ELF-1 (cell line): ENCODE measurements around the gene COX4I2.
"Not testable (repeated sequence)": the region's sequence is repeated elsewhere in the genome, so short reads cannot be mapped to it uniquely, and the experiment has no call there.

Experiments used
- DNase-seq: peaks from one replicate; pipeline ENCODE4 v3.0.0-alpha.2; 2016; ENCODE audit warnings: low read depth, low spot score

Gene COX4I2

DNA sequence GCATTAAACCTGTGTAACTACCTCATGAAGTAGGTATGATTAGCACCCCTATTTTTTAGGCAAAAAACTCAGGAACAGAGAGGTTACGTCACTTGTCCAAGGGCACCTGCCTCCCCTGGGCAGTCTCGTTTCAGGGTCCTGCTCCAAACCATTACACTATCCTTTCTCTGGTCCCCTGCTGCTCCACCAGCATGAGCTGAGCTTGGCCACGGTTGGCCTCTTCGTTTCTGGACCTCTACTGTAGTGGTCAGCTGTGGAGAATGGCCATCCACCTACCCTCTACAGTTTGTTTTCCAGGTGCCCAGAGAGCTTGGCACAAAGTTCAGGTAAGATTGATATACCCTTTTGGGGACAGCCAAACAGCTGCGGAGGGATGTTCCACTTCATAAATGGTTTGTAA is 16.8 kb downstream of the COX4I2 start:
- no peak for DNase-seq

DNA sequence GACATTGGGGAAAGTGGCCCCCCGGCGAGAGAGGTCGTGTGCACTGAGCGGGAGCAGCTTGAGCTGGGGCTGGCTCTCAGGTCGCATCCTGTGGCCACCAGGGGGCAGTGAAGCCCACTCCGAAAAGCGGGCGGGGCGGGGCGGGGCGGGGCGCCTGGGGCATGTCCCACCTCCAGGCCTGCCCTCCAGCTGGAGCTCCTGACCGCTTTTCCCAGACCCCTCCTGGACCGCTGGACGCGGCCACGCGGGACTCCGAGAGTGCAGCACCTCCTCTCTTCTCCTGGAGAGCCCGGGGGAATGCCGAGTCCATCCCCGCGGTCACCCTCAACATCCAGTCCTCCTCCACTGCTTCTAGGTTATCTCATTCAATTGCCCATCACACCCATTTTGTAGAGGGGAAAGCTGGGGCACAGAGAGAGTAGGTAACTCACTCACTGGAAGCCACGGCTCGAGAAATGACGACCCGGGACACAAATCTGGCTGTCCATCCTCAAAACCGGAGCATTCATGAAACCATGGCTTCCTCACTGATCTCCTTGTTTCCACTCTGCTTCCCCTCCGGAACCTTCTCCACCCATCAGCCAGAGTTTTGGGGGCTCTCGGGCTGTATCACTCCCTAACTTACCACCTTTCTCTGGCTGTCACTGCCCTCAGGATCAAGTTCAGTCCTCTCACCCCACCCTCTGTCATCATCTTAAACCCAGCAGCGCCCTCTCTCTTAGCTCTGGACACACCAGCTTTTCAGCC is 24.1 kb downstream of the COX4I2 start:
- DNase-seq: peak; percentile 82

DNA sequence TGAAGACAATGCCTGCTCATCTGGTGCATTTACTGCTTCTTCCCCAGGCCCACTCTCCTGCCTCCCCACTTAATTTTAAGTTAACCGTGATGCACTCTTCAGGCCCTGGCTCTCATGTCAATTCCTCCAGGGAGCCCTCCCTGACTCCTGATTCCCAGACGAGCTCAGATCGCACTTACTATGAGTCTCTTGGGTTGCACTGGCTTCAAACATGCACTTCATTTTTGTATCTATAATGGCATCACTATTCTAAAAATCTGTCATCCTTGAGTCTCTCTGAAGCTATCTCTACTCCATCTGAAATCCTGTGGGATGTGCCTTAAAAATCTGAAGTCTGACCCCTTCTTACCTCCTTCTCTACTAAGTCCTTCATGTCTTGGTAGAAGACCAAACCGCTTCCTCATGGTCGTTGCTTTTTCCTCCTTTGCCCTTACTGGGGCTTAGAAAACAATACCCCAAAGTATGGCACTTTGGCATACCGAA is 24.7 kb downstream of the COX4I2 start:
- DNase-seq: no peak

DNA sequence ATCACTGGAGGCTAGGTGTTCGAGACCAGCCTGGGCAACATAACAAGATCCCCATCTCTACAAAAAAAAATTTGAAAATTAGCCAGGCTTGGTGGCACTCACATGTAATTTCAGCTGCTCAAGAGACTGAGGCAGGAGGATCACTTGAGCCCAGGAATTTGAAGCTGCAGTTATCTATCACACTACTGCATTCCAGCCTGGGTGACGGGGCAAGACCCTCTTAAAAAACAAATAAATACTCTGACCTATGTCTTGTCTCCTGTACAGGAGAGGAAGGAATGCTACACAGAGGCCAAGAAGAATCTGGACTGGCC is 25.8 kb downstream of the COX4I2 start:
- no peak for DNase-seq

DNA sequence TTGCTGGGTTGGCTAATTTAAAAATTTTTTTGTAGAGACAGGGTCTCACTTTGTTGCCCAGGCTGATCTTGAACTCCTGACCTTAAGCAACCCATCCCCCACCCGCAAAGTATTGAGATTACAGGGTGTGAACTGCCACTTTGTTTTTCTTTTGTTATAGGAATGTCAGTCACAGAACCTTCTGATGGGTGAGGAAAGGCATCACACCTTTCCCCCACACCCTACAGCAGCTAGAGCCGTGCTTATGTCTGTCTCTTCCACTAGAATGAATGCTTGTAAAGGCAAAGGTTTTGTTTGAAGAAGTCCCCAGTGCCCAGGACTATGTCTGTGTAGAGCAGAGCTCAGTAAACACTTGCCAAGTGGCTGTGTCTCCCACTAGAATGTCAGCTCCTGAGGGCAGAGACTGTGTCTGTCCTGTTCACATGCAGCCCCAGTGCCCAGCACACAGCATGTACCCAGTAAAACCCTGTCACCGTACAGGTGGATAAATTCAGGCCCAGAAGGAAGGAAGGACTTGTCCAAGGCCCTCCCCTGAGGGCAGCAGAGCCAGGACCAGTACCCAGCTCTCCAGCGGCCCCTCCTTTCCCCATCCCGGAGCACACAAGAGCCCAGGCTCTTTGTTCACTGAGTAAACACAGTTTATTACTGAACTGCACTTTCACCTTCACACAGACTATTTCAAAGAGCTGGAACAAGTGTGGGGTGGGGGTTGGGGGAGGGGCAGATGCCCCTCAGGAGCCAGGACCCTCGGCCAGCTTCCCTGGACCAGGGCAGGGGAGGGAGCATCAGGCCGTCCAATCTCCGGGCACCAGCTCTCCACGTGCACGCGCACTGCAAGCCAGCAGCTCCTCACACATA is 26.4 kb downstream of the COX4I2 start:
- DNase-seq: peak; percentile 47

DNA sequence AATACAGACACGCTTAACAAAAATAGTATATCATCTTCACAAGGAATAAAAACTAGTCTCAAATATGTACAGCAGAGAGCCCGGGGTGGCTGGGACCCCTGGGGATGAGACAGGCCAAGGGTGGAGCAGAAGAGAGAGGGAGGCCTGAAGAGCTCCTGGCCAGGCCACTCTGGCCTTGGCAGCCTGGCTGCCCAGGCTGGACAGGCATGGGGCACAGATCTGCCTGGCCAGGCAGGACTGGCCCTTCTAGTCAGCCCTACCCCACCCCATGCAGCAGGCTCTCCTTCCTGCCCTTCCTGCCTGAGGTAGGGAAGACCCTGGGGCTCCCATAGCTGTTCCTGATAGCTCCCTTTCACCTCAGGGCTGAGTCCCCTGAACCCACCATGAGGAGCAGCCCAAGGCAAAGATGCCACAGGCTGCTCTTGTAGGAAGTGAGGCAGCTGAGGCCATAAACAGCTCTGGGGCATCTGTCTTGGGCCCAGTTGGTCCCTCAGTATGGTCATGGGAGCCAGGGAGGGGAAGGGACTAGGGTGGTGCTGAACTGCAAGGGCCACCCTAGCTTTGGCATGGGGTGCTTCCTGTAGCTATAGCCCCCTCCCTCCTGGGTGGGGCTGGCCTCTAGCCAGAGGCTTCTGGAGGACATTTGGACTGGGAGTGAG is 27.1 kb downstream of the COX4I2 start:
- DNase-seq: no peak

DNA sequence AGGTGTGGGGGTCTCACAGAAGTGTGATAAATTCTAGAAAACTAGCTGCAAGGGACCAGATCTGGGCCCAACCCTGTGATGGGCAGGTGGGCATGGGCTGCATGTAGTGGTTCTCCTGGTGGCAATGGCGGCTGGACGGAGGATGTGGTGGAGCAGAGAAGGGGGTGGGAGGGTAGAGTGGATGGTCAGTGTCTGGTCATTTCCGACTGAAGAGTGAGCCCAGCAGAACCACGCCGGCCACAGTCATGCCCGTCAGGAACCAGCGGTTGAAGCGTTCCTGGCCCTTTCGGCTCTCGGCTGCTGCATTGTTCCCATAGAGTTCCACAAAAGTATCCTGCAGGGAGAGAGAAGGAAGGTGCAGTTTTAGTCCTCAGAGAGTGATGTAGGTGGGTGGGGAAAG is 28.0 kb downstream of the COX4I2 start:
- no peak for DNase-seq

DNA sequence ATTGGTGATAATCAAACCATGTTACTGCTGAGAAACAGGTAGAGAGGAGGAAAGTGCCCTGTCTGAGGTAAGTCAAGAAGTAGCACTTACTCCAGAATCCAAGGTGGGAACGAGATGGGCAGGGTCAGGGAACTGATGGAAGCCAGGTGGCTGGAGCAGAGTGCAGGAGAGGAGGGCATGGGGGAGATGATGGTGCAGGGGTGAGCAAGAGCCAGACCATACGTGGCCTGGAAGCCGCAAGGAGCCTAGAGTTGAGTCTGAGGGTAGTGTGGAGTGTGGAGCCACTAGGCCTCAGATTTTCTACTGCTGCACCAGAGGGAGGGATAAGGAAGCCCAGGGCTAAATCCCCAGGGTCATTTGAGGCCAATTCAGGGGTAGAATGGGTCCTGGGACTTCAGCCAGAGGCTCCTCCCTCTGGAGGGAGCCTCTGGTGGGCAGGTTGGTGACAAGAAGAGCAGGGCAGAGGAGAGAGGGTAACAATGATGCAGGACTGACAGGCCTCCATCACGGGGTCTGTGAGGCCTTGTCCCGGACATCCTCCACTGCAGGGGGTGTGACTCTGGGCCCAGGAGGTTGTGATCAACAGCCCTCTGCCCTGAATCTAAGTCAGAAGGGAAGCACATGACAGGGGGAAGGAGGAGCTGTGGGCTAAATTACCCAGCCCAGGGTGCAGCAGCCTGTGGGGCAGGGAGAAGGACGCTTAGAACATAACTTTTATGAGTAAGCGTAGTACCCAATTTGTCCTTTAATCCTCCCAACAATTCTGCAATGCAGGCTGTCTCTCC is 28.7 kb downstream of the COX4I2 start:
- DNase-seq: peak; percentile 32

DNA sequence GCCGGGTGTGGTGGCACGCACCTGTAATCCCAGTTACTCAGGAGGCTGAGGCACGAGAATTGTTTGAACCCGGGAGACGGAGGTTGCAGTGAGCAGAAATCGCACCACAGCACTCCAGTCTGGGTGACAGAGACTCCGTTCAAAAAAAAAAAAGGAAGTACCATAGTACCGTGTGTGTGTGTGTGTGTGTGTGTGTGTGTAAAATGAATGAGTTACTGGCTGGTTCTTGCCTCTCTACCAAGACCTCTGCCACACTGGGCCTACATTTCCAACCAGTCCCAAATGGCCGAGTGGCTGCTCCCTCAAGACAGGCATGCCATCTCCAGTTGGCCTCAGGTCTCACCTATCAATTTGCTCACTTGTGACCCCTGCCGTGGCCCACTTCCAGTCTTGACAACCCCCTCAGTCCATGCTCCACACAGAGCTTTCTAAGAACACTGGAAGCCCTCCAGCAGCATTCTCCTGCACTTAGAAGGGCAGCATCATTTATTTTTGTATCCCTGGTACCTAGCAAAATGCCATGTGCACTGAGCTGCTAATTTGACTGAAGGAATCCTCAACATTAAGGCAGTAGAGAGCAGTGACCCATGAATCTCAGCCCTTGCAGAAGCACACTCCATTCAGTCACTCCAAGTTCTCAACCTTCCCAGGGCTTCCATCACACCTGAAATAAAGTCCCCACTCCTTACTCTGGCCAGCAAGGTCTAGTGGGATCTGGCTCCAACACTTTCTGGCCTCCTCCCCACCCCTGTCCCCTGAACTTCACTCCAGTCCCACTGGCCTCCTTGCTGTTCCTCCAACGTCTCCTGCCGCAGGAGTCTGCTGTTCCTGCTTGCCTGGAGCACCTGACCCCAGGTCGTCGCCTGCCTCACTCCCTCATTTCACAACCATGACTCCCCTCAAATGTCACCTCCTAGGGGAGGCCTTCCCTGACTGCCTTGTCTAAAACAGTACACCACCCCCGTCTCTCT is 29.9 kb downstream of the COX4I2 start:
- no peak for DNase-seq

DNA sequence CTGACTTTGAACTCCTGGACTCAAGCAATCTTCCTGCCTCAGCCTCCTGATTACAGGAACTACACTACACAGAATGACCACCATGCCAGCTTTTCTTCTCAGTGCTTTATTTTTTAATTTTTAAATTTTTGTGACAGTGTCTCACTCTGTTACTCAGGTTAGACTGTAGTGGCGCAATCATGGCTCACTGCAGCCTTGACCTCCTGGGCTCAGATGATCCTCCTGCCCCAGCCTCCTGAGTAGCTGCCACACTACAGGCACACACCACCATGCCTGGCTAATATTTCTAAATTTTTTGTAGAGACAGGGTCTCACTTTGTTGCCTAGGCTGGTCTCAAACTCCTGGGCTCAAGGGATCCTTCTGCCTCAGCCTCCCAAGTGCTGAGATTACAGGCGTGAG is 31.2 kb downstream of the COX4I2 start:
- not testable (repeated sequence) for DNase-seq

DNA sequence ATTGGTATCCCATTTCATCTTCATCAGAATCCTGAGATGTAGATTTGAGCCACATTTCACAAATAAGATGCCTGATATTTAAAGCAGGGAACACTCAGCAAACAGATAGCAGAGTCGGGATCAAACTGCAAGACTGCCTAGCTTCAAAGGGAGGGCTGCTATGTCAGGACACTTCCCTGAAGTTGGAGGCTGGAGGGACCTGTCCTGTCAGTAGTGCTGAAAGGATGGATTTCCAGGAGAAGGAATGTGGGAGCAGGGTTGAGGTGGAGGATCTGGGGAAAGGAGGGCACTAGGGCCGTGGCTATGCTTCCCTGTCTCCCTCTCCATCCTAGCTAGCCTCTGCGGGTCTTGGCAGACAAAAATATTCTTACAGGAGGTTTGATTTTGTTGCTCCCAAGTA is 32.2 kb downstream of the COX4I2 start:
- DNase-seq: no peak

DNA sequence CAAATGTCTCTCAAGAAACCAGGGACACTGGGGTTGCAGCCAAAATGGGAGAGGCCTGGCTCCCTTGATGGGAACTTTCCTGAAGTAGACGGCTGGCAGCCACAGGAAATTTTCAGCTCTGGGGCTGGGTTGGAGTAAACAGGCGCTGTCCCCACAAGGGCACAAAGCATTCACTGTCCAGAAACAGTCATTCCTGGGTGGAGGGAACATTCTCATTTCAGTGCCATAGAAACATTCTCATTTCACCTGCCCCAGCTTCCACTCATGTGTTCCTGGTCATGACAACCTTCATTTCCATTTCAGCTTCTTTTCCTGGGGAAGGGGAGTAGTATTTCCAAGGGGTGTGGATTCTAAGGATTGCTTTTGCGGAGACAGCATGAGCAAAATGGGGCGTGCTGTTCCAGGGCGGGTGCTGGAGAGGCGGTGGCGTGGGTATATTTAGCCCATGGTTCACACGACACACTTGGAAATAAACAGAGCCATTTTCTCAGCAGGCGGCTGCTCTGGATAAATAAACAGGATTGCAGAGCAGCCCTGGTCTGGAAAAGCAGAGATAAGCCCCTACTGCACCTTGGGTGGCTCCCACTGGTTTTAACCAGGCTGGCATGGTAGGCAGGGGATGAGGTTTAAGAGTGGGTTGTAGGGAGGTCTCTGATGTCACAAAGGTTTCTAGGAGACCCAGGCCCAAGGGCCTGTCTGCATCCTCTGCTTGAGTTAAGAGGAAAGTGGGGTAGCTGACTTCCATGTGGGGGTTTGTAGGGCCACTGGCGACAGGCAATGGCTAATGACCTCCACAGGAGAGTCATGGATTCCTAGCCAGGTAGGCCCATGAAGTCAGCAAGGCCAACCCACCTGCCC is 32.9 kb downstream of the COX4I2 start:
- no peak for DNase-seq

DNA sequence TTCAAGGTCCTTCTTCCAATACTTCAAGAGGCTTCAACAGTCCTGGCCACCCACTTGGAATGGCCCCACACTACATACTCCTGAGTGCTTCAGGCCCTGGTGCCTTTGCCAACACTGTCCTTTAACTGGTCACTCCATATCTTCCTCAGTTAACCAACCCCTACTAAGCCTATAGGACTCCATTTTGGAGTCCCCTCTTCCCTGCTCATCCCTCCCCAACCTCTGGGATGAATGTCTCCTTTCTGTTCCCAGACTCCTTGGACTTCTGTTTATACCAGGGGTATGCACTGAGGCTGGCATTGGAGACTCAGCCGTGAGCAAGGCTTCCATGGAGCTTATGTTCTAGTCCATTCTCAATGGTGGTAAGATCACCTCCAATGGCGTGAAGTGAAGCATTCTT is 33.6 kb downstream of the COX4I2 start:
- no peak for DNase-seq

DNA sequence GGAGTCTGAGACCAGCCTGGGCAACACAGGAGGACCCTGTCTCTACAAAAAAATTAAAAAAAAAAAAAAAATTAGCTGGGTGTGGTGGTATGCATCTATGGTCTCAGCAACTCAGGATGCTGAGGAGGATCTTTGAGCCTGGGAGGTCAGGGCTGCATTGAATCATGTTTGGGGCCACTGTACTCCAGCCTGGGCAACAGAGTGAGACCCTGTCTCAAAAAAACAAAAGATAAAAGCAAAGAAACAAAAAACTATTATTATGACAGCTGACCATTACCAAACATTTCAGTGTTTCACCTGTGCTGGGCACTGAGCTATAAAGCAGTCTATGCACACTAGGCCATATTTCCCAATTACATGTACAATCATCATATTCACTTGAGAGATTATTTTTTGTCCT is 35.7 kb downstream of the COX4I2 start:
- no peak for DNase-seq

DNA sequence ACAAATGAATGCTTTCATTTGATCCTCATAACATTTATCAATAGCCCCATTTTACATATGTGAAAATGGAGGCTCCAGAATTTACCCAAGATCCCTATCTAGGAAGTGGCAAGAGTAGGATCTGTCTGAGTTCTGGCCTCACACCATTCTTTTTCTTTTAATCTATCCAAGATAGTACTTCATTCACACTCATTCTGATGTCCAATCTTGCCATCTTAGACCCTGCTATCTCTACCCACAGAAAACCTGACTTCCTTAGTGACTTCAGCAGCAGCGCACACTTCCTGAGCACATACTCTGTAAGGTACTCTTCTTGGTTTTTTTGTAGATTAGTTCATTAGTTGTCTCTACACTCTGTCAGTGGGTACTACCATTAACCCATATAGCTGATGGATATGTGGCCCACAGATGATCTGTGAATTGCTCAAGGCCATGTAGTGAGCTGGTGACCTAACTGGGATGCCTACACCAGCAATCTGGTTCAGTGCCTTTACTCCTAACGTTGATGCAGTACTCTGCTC is 36.3 kb downstream of the COX4I2 start:
- DNase-seq: no peak

DNA sequence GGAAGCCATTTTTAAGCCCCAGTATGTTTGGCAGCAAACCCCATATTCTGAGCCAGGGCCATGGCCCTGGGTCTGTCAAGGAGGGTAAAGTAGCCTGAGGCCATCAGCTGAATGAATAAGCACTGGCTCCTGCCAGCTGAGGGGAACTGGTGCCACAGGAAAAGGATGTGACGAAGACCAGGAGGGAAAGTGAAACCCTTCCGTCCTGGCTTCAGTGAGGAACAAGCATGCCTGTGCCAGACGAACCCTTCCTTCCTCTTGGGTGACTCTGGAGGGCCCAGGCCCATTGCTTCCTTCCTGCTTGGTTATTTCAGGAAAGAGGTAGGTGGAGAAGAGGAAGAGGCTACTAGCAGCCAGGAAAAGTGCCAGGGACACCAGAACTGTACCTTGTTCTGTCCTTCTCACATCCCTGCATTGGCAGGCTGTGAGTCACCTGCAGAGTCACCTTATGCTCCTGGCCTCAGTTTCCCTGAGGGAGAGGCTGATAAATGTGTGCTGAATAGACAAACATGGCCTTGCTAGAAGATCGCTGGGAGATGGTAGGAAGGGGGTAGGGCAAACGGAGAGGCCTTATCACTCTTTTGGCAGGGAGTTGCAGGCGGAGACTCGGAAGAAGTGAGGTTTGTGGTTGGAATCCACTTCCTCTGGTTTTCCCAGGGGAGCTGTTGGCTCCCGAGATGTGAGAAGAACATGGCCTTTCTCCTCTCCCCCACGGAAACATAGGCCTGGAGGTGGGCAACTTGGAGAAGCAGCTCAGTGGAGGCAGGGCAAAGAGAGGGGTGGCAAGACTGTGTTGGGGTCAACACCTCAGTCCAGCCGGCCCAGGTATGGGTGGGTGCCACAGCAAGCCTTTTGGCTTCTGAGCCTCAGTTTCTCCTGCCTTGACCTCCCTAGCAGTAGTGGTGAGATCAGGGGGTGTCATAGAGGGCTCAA is 37.4 kb downstream of the COX4I2 start:
- DNase-seq: no peak

DNA sequence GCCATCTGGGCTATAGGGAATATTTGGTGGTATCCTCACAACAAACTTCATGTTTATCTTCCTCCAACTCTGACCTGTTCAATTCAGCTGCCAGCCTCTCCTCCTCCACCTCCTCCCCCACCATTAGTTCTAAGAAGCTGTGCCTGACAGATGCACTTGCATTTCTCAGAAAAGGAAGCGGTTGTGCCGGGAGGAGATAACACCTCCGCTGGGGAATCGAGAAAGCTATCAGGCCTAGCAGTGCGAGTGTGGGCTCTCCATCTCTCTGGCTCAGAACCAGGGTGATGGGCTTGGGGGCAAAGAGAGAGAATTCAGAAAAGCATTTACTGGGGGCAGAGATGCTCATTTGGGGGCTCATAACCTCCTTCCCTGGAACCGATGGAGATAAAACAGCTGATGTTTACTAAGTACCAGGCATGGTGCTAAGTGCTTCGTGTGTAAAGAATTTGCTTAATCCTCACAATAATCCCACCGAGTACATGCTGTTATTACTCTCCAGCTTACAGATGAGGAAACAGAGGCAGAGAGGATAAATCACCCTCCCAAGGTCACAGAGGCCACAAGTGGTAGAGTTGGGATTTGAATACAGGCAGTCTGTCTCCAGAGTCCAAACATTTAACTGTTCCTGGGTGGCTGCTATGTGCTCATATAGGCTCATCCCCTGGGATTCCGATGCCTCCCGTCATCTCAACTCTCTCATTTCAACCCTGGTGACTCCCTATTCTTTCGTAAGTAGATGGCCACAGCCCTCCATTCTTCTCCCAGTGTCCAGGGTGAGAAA is 38.3 kb downstream of the COX4I2 start:
- DNase-seq: no peak

DNA sequence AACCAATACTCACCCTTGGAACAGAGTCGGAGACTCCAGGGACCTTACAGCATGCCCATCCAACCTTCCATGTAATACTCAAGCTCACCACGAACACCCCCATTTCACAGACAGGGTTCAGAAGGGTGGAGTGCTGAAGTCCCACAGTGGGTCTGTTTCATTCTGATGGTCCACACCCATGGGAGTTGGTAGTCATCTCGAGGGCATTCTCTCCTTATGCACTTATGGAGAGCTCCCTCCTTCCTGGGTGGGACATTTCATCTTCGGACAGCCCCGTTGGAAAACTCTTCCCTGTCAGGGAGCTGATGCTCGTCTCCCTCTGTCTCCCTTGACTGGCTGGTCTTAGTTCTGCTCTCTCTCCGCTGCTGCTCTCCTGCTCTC is 38.9 kb downstream of the COX4I2 start:
- no peak for DNase-seq
